ENCODE data around the gene CDON.
A peak's percentile ranks its signal among the peaks of the same experiment; 100 is the strongest.

Gene CDON

DNA sequence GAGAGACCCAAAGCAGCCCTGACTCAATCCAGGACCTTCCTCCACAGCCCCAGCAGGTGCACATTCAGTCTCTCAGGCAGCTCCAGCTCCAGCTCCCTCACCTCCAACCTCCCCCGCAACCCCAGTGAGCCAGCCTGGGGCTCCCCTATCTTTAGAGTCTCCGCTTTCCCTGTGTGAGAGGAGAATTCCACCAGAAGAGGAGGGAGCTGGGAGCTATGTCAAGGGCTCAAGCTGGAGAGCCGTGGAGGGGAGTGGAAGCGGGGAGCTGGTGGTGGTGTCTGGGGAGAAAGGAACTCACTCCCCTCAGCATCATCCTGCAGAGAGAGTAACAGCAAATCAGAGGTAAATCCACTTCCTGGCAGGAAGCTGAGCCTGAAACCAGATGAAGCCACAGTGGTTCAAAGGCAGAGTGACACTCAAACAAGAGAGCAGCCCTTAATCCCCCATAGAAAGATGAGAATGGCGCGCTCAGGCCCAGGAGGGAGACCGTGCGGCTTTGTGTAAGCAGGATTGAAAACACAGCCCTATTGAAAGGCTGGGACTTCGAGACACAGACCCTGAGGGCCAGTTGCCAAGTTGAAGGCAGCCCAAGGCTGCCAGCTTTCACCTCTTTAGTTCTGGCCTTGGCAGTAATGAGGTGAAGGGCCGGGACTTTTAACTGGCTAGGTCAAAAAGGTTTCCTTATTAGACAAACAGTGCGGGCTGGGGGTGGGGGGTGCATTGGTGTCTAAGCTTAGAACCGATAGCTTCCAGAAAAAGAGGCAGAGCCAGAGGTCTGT, 21.4 kb upstream of the CDON start:
- no peak for DNase-seq

DNA sequence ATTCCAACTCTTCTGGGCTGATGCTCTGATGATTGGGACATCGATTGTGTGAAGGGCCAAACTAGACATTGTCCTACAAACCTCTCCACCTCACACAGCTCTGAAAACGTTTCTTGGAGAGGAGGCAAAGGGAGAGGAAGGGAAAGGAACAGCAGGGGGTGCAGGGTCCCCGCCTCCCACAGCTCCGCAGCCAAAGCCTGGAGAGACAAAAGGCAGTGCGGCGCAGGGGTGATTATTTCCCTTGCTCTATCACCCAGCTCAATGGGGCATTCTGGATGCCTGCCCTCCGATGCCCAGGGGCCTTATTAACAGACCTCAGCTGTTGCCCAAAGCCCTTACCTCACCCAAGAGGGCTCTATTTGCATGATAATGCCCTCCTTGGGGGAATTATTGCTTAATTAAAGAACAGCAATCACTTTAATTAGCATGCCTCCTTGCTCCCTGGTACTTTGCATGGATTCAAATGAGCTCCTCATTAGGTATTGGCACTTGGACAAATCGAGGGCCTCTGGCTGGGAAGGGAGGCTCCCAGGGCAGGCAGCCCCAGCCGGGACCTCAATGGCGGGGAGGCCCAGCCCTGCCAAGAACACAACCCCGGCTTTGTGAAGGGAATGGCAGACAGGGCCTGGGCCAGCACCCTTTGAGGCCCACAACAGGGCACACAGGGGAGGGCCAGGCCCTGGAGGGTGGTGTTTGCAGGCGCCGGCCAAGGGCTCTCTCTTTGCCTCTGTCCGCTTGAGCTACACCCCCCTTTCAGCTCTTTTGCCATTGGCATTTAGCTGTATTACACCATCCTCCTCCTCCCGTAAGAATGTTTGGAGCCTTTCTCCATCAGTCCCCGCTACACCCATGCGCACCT, 19.8 kb upstream of the CDON start:
- DNase-seq = no peak

DNA sequence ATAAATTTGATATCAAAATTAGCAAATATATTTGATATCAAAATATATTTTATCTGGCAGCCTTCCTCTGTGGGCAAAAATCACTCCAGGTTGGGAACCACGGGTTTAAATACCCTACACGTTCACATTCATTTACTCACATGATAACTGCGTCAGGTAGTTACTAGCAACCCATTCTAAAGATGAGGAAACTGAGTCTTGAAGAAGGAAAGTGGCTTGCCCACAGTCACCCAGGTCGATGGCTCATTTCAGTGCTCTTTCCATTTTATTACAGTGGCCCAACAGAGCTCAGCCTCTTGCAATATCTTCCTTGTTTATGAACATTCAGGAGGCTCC, 19.2 kb upstream of the CDON start:
- DNase-seq = no peak

DNA sequence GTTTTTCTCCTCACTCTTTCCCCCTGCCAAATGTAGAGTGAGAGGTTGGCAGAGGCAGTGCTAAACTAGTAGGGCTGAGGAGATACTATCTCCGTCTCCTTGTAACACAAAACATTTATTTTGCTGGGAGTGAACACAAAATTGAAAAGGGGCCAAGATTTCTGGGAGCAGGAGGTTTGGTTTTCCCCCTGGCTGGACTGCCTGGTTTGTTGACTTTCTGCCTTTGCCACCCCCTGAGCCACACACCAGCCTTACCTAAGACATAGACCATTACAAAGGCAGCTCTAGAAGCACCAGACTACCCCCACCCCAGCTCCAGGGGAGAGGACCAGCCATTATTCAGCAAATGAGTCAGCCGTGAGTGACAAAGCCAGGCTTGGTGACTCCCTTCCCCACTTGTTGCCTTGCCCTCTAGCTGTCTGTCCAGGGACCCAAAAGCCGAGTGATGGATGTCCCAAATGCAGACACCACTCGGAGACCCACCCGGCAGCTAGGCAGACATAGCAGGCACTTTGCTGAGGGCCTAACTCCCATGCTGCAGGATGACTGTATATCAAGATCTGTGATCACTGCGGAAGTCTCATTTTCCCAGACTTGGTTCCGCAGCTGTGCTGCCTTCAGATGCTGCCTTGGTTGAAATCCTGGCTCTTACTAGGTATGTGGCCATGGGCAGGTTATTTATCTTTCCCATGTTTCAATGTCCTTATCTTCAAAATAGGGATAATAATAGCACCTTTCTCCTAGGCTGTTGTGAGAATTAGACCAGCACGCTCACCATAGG, 17.7 kb upstream of the CDON start:
- no peak for DNase-seq

DNA sequence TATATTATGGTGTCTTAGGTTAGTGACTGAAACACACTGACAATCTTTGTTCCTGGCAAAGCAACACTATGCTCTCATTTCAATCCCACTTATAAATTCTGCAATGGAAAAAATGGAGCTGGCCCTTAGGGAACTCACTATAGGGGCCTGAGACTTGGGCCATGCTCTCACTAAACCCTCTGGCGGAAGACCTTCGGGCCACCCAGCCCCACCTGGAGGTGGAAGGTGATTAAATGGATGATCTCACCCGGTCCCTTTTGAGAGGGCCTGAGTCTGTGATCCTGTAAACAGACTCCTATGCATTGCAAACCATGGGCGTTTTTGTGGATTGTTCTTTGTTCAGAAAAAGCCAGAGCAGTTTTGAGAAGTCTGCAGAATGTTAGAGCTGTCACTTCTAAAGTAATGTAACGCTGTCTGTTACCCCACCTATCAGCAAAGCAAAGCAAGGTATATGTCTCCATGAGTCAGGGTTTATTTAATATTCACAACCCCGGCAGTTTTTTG, 17.0 kb upstream of the CDON start:
- DNase-seq = no peak

DNA sequence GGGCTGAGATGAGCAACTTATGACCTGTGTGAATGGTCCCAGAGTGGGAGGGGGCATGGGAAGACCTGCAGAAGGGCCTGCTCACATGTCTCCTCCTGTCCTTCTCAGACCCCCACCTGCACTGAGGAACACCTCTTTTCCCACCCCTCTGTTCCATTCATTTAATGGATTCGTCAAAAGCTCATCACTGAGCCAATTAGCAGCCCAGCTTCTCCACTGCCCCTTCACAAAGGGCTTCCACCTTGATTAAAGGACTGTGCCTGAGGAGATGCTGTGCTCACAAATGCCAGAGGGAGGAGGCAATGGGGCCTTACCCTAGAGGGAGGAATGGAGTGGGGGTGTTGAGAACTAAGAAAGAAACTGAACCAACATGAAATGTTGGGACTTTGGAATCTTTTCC, 14.0 kb upstream of the CDON start:
- no peak for DNase-seq

DNA sequence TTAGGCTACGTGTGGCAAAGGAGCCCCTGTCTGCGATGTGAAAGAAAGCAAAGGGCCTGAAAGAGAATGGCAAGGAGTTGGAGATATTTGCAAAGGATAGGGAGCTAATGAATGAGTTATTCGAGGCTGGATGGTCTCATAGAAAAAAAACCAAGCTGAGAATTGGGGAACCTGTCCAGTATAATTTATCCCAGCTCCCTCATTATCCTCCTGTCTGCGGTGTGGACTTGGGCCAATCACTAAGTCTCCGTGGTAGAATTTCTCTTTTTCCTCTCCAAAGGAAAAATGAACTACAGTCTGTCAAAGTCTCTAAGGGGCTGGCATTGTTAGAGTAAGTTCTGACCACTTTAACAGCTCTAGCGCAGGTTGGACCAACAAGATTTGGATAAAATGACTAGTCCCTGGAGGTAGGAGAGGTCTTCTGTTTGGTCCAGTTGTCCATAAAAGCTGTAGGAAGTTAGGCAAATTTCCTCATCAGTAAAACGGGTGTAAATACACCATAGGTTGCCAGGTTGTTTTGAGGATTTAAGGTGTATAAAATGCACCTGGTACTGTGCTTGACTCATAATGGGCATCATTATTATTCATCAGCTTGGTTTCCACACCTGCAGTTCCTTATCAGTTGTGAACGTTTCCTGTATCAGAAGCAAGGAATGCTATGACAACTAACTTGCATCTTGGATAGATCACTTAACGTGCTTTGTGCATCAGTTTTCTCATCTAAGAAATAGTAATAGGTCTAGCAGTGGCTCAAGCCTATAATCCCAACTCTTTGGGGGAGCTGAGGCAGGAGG, 10.3 kb upstream of the CDON start:
- DNase-seq = no peak

DNA sequence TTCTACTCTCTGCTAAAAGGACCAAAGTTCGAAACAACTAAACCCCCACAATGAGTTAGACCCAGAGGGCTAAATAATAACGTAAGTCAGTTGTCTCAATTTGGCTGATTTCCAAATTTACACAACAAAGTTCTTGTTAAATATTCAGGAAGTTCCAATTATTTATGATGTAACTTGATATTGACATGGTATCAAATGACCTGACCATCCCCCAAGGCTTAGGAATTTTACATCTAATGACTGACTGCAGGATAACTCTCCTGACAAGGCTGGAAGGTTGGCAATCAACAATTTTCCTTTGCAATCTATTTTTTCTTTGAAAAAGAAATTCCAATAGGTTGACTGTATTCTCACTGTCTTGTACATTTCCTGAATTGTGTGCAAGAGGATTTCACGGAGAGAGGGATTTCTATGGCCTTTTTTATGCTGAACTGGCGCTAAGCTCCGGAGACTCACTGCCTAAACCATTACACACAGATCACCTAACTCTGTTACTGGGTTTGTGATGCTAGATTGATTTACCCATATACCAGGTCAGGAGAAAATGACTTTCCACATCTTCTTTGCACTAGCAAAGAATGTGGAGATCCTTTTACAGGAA, 9.6 kb upstream of the CDON start:
- no peak for DNase-seq

DNA sequence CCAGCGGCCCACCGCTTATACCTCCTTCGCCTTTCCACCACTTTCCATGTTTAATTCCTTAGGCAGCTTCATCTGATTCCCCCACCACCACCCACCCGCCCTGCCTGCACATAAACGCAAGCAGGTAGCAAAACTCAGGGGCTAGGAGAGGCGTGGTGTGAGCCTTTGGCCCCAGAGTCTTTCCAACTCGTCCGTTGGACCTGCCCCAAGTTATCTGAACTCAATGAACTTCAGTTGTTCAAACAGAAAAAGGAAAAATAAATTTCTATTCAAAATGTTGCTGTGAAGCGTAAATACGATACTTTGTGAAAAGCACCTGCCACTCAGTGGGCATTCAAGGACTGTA, 814 bp upstream of the CDON start:
- no peak for DNase-seq

DNA sequence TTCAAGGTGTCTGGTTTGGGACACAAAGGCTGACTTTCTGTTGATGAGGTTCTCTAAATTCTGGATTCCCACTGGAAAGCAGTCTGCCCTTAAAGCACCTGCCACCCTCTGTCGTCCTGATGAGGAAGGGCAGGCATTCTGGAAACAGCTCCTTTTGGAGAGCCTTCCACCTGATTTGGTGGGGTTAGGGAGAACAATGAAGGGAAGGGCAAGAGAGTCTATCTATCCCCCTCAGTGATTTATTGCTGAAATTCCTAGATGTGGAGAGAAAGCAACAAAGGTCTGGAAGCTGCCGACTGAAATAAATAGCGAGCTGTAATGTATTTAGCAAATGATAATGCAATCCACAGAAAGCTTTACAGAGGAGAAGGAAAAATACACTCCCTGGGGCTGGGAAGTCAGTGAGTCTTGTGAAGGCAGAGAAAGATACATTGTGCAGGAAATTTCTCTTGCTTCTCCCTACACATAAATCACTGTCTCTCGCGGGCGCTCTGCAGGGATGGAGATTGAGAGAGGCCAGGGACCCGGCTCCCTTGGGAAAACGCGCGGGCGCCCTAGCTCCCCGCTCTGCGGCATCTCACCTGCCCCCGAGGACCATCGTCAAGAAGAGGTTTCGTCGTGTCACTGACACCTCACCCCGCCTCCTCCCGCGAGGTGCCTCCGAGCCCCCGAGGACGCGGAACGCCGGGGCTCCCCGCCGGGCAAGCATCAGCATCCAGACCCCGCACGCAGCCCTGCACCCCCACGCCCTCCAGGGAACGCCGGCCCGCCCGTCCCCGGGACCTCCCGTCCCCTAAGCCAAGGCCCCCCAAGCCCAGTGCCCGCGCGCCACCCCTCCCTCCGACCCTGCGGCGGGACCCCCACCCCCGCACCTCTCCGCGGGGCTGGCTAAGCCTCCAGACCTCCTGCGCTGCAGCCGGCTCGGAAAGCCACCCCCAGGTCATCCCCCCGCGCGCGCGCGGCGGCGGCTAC, 673 bp downstream of the CDON start:
- DNase-seq = peak in 2 of 4 experiments; percentile 4 to 9

DNA sequence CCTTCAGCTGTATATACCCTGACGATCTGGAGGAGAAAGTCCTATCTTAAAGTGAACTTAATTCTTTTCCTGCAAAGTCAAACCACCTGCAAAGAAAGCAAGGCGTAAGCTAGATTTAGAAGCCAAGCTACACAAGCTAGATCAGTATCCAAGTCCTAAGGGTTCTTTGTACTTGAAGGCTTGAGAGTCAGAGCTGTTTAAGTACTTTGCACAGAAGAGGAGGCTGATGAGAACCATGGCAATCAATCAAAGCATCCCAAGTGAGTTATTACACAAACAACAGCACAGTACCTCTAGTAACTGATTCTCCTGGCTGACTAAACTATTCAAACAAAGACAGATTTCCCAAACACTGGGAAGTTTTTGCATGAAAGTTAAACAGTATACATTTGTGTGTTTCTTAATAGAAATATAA, 1.9 kb downstream of the CDON start:
- DNase-seq = no peak

DNA sequence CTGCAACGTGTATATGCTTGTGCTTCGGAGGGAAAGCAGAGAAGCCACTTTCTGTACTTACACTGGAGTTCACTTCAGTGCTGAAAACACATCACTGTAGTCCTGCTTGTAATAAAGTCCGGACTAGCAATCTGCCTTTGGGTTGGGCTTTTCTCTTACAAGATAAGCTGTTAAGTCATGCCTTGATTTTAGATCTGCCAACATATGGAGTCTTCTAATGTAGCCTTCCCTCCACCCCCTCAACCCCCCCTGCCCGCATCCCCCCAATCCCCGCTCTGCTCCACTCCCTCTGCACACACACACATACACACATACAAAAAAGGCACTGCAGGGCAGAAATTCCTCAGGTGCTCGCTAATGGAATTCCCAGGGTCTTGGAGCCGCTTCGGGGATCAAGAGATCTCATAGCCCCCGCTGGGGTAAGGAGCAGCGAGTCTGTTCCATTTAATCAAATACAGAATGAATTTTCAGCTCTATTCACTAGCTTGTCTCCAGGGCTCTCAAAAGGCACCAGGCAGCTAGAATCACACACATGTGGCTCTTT, 3.4 kb downstream of the CDON start:
- no peak for DNase-seq

DNA sequence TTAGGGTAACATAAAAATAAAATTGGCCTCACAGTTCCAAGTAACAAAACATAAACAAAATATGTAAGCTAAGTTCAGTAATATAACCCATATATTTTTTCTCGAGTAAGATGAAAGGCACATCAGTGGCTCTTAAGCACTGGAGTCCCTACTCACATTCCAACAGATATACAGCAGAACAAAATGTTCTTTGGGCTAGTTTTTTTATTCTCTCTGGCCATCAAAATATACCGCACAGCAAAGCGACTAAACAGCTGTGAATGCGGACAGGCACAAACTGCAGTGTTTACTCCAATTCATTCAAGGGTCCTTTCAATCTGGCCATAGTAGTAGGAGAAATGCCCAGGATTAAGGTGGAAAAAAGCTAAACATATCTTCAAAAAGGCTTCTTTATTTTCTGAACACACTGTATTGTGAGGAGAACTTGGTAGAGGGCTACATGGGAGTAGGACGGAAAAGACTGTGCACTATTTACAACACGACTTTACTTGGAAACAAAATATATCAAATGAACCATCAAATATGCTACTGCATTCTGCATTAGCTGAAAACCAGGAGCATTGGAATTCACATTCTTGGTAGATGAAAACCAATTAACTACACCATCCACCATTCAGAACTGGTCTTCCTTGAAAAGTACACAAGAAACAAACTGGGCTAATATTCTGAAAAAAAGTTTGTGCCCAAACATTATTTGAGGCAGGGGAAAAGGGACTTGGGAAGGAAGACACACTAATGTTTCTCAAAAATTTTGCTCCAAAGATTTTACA, 4.4 kb downstream of the CDON start:
- DNase-seq = no peak

DNA sequence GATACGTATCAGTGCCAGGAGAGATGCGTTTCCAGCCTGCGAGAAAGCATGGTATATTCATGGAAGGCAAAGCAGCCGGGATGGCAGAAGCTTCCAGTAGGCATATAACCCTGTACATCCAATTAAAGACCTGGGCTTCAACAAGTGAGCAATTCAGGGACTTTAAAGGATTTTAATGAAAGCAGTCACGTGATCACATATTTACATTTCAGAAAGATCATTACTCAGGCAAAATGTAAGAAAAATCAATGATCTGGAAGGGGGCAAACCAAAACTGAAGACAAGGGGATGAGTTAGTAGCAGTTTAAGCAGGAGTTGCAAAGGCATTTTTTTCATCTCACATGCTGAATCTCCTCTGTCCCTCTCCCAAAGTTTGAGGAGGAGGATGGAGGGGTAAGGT, 7.8 kb downstream of the CDON start:
- DNase-seq = no peak

DNA sequence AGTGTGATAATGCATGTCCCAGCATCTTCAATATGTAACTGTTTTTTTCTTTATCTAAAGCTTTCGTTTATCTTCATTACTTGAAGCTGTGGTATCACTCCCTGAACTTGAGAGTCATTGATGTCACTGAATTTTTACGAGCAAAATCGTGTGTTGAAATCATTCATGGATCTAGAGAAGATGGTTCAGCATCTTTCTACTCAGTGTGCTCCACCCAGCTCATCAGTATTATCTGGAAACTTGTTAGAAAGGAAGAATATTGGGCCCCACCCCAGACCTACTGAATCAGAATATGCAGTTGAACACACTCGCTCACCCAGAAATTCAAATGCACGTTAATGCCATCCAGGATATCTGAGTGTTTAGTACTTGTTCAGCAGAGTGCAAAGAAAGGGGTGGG, 8.3 kb downstream of the CDON start:
- no peak for DNase-seq

DNA sequence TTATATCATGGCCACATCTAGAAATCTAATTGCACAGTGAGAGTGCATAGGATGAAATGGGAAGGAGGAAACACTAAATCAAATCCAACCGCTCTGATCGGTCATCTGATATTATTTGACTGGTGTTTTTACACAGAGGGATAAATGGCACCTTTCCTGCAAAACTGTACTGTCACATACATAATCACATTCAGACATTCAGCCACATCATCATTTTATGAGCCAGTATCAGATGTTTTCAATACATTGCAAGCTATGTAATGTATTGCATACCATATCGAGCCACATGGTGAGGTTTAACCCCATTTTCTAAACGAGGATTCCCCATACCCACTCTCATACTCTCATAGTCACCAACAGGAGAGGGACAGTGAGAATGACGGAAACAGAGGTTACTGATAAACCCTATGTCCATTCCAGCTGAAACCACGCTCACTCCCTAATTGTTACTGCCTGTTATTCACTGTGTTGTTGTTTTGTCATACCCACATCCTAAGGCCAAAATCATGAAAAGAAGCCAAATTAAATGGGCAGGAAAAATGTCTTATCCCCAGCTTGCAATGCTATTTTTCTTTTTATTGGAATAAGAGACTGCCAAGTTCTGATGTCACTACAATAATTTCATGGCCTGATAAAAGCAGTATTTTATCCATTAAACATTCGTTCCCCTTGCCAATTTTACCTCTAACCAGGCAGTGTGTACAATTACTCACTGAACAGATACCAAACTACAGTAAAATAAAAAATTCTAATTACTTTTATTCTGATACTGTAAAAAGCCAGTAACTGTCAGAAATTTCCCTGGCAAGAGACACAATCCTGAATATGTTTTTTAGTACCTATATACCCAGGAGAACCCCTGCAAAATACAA, 9.0 kb downstream of the CDON start:
- DNase-seq = no peak

DNA sequence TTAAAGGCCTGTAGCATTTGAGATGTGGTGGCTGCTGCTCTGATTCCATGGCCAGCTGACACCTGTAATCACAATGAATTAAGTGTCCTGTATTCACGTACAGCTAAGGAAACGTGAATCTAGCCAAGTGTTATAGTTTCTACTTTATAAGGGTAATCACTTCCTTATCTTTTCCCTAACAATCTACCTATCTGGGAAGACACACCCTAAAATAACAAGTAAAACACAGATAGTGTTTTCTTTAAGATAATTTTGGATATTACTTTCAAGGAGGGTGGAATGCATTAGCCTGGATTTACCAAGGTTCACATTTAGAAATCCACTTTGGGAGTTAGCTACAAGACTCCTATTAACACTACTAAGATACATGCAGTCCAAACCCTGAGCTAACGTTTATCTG, 11.5 kb downstream of the CDON start:
- no peak for DNase-seq

DNA sequence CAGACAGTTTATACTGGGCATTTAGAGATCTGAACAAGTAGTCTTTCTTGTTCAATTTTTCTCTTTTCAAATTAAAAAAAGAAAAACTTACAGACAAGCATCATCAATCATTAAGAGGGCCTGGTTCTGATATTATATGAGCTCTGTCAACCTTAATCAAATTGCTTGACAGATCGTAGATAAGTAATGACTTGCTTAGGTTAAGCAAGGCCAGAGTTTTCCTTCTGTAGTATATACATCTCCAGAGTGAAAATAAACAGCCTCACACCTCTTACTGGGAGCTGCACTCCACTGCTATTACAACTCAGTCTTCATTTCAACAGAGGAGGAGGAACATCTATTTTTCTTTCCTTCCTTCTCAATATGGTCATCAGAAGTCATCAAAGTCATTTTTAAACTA, 13.5 kb downstream of the CDON start:
- no peak for DNase-seq

DNA sequence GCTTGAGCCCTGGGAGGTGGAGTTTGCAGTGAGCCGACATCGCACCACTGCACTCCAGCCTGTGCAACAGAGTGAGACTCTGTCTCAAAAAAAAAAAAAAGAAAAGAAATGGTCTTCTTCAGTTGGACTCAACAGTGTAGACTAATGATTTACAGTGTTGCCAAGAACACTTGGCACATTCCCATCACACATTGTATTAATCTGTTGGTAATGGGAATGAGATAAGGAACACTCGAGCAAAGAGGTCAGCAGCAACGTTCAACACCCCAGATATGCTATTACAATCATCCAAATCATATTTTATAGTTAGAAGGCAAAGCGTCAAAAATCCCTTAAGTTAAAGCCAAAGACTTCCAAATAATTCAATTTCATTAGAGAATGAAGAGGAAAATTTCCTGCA, 14.5 kb downstream of the CDON start:
- no peak for DNase-seq

Data from suppressor macrophage (primary cell).